Gastrocnemius medialis (tissue), 4 donors: ENCODE results near the gene MRPL51.

Experiments used
- POLR2A ChIP-seq, 2 donors: fragments of 450-650 bp; IDR thresholded peaks; one replicate each; pipeline ENCODE4 v1.6.1; 2017; ENCODE audit warnings: antibody characterized with exemption in 2 of 2, mild to moderate bottlenecking in 2 of 2, moderate library complexity in 2 of 2
- TF ChIP-seq, protein P1 (sequence below), 5 experiments: fragments of 450-650 bp in 3 of 5; fragments of 200-600 bp in 2 of 5; sonication (generic) in 2 of 5; IDR thresholded peaks in 4 of 5; conservative IDR thresholded peaks in 1 of 5; 1 replicate in 4 of 5; 2 replicates in 1 of 5; pipeline ENCODE4 v1.5.1; 2016 to 2019; ENCODE audit warnings: antibody characterized with exemption in 5 of 5, mild to moderate bottlenecking in 3 of 5, moderate library complexity in 3 of 5

DNA sequence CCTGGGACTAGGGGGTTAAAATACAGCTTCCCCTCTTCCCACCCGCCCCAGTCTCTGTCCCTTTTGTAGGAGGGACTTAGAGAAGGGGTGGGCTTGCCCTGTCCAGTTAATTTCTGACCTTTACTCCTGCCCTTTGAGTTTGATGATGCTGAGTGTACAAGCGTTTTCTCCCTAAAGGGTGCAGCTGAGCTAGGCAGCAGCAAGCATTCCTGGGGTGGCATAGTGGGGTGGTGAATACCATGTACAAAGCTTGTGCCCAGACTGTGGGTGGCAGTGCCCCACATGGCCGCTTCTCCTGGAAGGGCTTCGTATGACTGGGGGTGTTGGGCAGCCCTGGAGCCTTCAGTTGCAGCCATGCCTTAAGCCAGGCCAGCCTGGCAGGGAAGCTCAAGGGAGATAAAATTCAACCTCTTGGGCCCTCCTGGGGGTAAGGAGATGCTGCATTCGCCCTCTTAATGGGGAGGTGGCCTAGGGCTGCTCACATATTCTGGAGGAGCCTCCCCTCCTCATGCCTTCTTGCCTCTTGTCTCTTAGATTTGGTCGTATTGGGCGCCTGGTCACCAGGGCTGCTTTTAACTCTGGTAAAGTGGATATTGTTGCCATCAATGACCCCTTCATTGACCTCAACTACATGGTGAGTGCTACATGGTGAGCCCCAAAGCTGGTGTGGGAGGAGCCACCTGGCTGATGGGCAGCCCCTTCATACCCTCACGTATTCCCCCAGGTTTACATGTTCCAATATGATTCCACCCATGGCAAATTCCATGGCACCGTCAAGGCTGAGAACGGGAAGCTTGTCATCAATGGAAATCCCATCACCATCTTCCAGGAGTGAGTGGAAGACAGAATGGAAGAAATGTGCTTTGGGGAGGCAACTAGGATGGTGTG lies 43.1 kb upstream of the MRPL51 start:
- TF ChIP-seq, protein P1, sequence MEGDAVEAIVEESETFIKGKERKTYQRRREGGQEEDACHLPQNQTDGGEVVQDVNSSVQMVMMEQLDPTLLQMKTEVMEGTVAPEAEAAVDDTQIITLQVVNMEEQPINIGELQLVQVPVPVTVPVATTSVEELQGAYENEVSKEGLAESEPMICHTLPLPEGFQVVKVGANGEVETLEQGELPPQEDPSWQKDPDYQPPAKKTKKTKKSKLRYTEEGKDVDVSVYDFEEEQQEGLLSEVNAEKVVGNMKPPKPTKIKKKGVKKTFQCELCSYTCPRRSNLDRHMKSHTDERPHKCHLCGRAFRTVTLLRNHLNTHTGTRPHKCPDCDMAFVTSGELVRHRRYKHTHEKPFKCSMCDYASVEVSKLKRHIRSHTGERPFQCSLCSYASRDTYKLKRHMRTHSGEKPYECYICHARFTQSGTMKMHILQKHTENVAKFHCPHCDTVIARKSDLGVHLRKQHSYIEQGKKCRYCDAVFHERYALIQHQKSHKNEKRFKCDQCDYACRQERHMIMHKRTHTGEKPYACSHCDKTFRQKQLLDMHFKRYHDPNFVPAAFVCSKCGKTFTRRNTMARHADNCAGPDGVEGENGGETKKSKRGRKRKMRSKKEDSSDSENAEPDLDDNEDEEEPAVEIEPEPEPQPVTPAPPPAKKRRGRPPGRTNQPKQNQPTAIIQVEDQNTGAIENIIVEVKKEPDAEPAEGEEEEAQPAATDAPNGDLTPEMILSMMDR (IDR thresholded peaks at IDR 0.05 in 4 of 5, conservative IDR thresholded peaks at IDR 0.05 in 1 of 5): no peak
- no peak for TF ChIP-seq POLR2A (IDR thresholded peaks at IDR 0.05)
